Measurements from ENCODE around the gene WRAP73.

The WRAP73 gene

GRCh38 chr1:3681898-3682806, 32.2 kb upstream of the WRAP73 start:
- H3K4me3 ChIP-seq (replicated peaks in 1 of 2; ENCODE audit: low read depth in 2 of 2, low read length in 2 of 2) = no peak overlapping the region
- TF ChIP-seq CTCF (IDR thresholded peaks at IDR 0.05; ENCODE audit: low read depth, low read length) = no peak
- DNase-seq (ENCODE audit: low read depth in 2 of 2) = no peak

- H3K4me3 ChIP-seq (replicated peaks in 1 of 2; ENCODE audit: low read depth in 2 of 2, low read length in 2 of 2) = no peak overlapping the region
- TF ChIP-seq CTCF (IDR thresholded peaks at IDR 0.05; ENCODE audit: low read depth, low read length) = no peak
- no peak for DNase-seq (ENCODE audit: low read depth in 2 of 2)
These were observed 31.5 kb upstream of the WRAP73 start for GRCh38 chr1:3681231-3681897.

GRCh38 chr1:3680488-3681230, 30.8 kb upstream of the WRAP73 start:
- no peak overlapping the region for H3K4me3 ChIP-seq (replicated peaks in 1 of 2; ENCODE audit: low read depth in 2 of 2, low read length in 2 of 2)
- TF ChIP-seq CTCF (IDR thresholded peaks at IDR 0.05; ENCODE audit: low read depth, low read length) = no peak
- no peak for DNase-seq (ENCODE audit: low read depth in 2 of 2)

- H3K4me3 ChIP-seq (replicated peaks in 1 of 2; ENCODE audit: low read depth in 2 of 2, low read length in 2 of 2) = no peak overlapping the region
- TF ChIP-seq CTCF (IDR thresholded peaks at IDR 0.05; ENCODE audit: low read depth, low read length) = no peak
- no peak for DNase-seq (ENCODE audit: low read depth in 2 of 2)
These were observed 30.0 kb upstream of the WRAP73 start for GRCh38 chr1:3679799-3680453.

GRCh38 chr1:3679098-3679555, 29.2 kb upstream of the WRAP73 start:
- DNase-seq (ENCODE audit: low read depth in 2 of 2) = no peak
- no peak for TF ChIP-seq CTCF (IDR thresholded peaks at IDR 0.05; ENCODE audit: low read depth, low read length)
- no peak overlapping the region for H3K4me3 ChIP-seq (replicated peaks in 1 of 2; ENCODE audit: low read depth in 2 of 2, low read length in 2 of 2)

All from cardiac fibroblast (primary cell).